OCI-LY7 (cell line): ENCODE data around the gene KRTCAP2.

Experiments used
- CTCF ChIP-seq: fragments of 200-600 bp; sonication (generic); conservative IDR thresholded peaks from 2 replicates; pipeline ENCODE4 v1.5.1; 2014; ENCODE audit warnings: mild to moderate bottlenecking, antibody characterized with exemption, low read length, moderate library complexity, mixed read lengths
- EZH2phosphoT487 ChIP-seq: fragments of 200-600 bp; sonication (generic); IDR thresholded peaks from 2 replicates; pipeline ENCODE4 v1.6.1; 2018; ENCODE audit warnings: low read depth, borderline replicate concordance, mild to moderate bottlenecking, mixed run types, antibody characterized with exemption, low read length, moderate library complexity, mixed read lengths

DNA sequence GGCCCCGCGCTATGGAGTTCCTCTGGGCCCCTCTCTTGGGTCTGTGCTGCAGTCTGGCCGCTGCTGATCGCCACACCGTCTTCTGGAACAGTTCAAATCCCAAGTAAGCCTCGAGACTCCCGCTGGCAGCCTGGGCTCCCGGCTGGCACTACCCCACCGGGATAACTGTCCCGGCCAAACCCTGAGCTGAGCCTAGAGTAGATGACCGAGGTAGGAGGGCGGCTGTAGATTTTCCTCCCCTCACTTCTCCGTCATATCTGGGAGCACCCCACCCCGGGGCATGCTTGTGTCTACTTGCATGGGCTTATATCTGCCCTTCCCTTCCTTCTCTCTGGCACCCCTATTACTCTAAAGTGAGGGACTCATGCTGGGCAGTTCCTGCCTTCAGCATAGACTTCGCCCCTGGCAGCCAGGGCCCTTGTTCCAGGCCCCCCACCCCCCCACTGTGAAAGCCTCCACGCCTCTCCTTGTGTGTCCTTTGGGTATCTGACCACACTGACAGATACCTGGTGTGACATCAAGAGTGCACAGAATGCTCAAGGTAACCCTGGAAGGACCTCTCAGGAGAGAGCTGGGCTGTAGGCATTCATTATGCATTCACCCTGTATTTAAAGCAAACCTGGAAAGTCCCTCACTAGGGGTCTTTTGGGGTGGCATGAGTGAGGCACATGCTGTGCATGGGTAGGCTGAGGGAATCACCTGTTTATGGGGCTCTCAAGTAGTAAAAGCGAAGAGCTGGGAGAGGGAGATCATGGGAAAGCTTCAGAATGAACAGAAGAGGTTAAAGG lies 44.9 kb downstream of the KRTCAP2 start:
- TF ChIP-seq CTCF, result no peak
- TF ChIP-seq EZH2phosphoT487, result no peak
